MCF 10A (cell line): Measurements from ENCODE around the gene OR11H6. TPM values are rescaled to one million over a fixed set of nuclear protein-coding genes. Genes with fewer than 3 reads are reported as not detected.
A peak's percentile ranks its signal among the peaks of the same experiment; 100 is the strongest.

Experiments used
- BruUV-seq: library from RNA; stranded (reverse); fragments of 400-500 nt; replicated peaks from 2 replicates; lab custom pipeline; 2021; lab: Mats Ljungman, UMichigan
- CTCF ChIA-PET: fragments of 300-600 bp; sonication (Branson Sonifier 250); formaldehyde crosslinking; extraction: SDS; loops from one replicate; lab custom pipeline; 2021; ENCODE audit warnings: antibody characterized with exemption, inconsistent platforms; lab: Yijun Ruan, JAX
- POLR2A ChIA-PET: fragments of 300-600, 350-650 bp; sonication (Branson Sonifier 250); formaldehyde crosslinking; extraction: SDS; loops from one replicate; lab custom pipeline; 2020; ENCODE audit warnings: antibody characterized with exemption, inconsistent platforms; lab: Yijun Ruan, JAX
- DNase-seq: peaks from one replicate; pipeline ENCODE4 v3.0.0-alpha.2; 2018; ENCODE audit not compliant: unreplicated experiment
- H3K27ac Mint-ChIP-seq: one replicate; pipeline ENCODE4 v1.8.0; 2022; ENCODE audit warnings: mild to moderate bottlenecking, low read depth, mixed read lengths; ENCODE audit not compliant: unreplicated experiment
- H3K27me3 Mint-ChIP-seq: one replicate; pipeline ENCODE4 v1.8.0; 2022; ENCODE audit warnings: mixed read lengths; ENCODE audit not compliant: insufficient read depth, unreplicated experiment
- H3K36me3 Mint-ChIP-seq: one replicate; pipeline ENCODE4 v1.8.0; 2022; ENCODE audit warnings: mild to moderate bottlenecking, moderate library complexity, mixed read lengths; ENCODE audit not compliant: insufficient read depth, unreplicated experiment
- H3K4me1 Mint-ChIP-seq: one replicate; pipeline ENCODE4 v1.8.0; 2022; ENCODE audit warnings: mixed read lengths; ENCODE audit not compliant: insufficient read depth, unreplicated experiment
- H3K4me3 Mint-ChIP-seq: one replicate; pipeline ENCODE4 v1.8.0; 2022; ENCODE audit warnings: mild to moderate bottlenecking, moderate library complexity, mixed read lengths; ENCODE audit not compliant: unreplicated experiment
- H3K9me3 Mint-ChIP-seq: one replicate; pipeline ENCODE4 v1.8.0; 2022; ENCODE audit warnings: mixed read lengths; ENCODE audit not compliant: unreplicated experiment
- intact Hi-C: fragments of 100-400 bp; cut with micrococcal nuclease; formaldehyde crosslinking; loops from 2 replicates; pipeline ENCODE4 v1.14.1; 2022
- total RNA-seq: library from RNA; stranded (reverse); gene quantifications from 2 replicates; pipeline ENCODE4 v1.2.3, GENCODE V29; 2022
- TF ChIP-seq, protein P1 (sequence below): fragments of 200-600 bp; IDR thresholded peaks from one replicate; pipeline ENCODE4 v1.8.0; 2022; ENCODE audit warnings: antibody characterized with exemption, mild to moderate bottlenecking; ENCODE audit not compliant: unreplicated experiment

OR11H6 gene
- total RNA-seq, 1 experiment from 2014 or later: not detected

DNA sequence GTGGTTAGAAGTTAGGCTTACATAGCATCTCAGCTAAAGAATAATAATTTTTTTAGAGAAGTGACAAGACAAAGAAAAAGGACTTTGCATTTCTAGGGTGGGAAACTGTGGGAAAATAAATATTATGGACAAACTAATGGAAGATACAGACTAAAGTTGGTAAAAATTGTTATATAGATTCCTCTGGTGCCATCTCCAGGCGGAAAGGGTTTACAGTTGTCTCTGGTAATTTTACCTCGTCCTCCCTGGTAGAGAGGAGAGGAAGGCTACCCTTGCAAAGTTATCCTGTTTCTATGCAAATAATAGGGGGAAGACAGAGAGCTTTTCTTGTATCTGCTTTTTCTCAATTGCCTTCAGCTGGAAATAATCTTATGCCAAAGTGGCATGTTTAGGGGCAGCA, 27.6 kb upstream of the OR11H6 start:
- Mint-ChIP-seq H3K9me3 (no peaks in the 10 kb centered on the region), H3K36me3 (no peaks in the 10 kb centered on the region), H3K27ac (no peak overlapping the region), H3K4me3 (no peak overlapping the region), H3K27me3 (peaks cover 79% of the 10 kb centered on the region), H3K4me1 (peaks cover 6% of the 10 kb centered on the region)
- TF ChIP-seq, protein P1, sequence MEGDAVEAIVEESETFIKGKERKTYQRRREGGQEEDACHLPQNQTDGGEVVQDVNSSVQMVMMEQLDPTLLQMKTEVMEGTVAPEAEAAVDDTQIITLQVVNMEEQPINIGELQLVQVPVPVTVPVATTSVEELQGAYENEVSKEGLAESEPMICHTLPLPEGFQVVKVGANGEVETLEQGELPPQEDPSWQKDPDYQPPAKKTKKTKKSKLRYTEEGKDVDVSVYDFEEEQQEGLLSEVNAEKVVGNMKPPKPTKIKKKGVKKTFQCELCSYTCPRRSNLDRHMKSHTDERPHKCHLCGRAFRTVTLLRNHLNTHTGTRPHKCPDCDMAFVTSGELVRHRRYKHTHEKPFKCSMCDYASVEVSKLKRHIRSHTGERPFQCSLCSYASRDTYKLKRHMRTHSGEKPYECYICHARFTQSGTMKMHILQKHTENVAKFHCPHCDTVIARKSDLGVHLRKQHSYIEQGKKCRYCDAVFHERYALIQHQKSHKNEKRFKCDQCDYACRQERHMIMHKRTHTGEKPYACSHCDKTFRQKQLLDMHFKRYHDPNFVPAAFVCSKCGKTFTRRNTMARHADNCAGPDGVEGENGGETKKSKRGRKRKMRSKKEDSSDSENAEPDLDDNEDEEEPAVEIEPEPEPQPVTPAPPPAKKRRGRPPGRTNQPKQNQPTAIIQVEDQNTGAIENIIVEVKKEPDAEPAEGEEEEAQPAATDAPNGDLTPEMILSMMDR: peak; percentile 7
- ChIA-PET POLR2A (no interaction called here), CTCF (no interaction called here)
- peak; percentile 8 for DNase-seq
- intact Hi-C loops: no loop called here
- BruUV-seq: no TSS peak

DNA sequence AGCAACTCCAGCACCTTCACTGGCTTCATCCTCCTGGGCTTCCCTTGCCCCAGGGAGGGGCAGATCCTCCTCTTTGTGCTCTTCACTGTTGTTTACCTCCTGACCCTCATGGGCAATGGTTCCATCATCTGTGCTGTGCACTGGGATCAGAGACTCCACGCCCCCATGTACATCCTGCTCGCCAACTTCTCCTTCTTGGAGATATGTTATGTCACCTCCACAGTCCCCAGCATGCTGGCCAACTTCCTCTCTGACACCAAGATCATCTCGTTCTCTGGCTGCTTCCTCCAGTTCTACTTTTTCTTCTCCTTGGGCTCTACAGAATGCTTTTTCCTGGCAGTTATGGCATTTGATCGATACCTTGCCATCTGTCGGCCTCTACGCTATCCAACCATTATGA, 26.1 kb upstream of the OR11H6 start:
- Mint-ChIP-seq H3K9me3 (no peaks in the 10 kb centered on the region), H3K4me1 (peaks cover 6% of the 10 kb centered on the region), H3K36me3 (no peaks in the 10 kb centered on the region), H3K27ac (no peak overlapping the region), H3K4me3 (no peak overlapping the region), H3K27me3 (peaks cover 65% of the 10 kb centered on the region)
- ChIA-PET POLR2A (no interaction called here), CTCF (interaction anchor here (1.0 kb wide), 1 partner anchor 27 kb away, joined by 4 read pairs; no protein-coding TSS in a partner anchor)
- TF ChIP-seq, protein P1: no peak
- DNase-seq: no peak
- BruUV-seq: no TSS peak
- intact Hi-C loops: no loop called here

DNA sequence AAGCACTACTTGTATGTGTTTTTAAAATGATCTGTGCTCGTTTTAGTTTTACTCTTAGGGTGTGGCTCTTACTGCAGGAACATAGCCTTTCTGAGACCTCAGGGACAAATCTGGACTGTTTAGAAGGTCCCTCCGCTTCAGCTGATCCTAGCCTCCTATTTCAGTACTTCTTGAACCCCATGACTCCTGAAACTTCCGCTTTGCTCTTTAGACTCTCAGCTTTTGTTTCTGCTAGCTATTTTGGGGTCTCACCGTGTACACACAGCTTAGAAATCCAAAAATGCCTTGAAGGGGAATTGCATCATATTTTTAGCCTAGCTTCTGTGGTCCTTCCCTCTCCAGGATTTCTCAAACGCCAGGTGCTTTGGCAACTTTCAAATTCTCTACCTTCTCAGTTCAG, 24.5 kb upstream of the OR11H6 start:
- peaks cover 6% of the 10 kb centered on the region for H3K4me1 Mint-ChIP-seq
- CTCF ChIA-PET: interaction anchor here (1.0 kb wide), 1 partner anchor 11 kb away, joined by 3 read pairs; no protein-coding TSS in a partner anchor
- no peaks in the 10 kb centered on the region for H3K9me3 Mint-ChIP-seq
- no peak for DNase-seq
- no peak overlapping the region for H3K4me3 Mint-ChIP-seq
- peaks cover 61% of the 10 kb centered on the region for H3K27me3 Mint-ChIP-seq
- BruUV-seq: no TSS peak
- intact Hi-C loops: no loop called here
- H3K36me3 Mint-ChIP-seq: no peaks in the 10 kb centered on the region
- no peak overlapping the region for H3K27ac Mint-ChIP-seq
- POLR2A ChIA-PET: no interaction called here
- TF ChIP-seq, protein P1: no peak

DNA sequence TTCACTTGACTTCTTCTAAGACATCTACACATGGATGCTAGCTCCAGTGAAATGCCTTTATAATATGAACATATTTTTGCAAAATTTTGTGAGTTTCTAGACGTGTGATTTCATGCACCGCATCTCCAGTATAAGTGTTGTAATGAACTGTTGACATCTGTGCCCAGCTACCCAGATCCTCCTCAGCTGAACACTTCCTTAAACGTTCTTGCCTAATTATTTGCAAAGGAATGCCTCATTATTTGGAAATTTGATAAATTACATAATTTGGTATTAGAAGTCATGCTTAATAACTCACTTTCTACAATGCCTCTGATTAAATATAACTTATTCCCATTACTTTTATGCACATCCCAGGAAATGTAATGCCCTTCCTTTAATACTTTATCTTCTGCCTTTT, 18.8 kb upstream of the OR11H6 start:
- no peaks in the 10 kb centered on the region for H3K9me3 Mint-ChIP-seq
- POLR2A ChIA-PET: no interaction called here

More for the DNA sequence above, 18.8 kb upstream of the OR11H6 start:
- H3K36me3 Mint-ChIP-seq: no peaks in the 10 kb centered on the region
- intact Hi-C loops: no loop called here
- no peak overlapping the region for H3K27ac Mint-ChIP-seq
- no peak overlapping the region for H3K4me3 Mint-ChIP-seq
- BruUV-seq: no TSS peak
- CTCF ChIA-PET: no interaction called here
- TF ChIP-seq, protein P1: no peak
- no peak for DNase-seq
- H3K27me3 Mint-ChIP-seq: peaks cover 29% of the 10 kb centered on the region
- H3K4me1 Mint-ChIP-seq: no peaks in the 10 kb centered on the region
